Activated naive CD8-positive, alpha-beta T cell treated with anti-CD3 and anti-CD28 coated beads, Interleukin-2, amount 10 ng/mL, durations not matched to agents 7 days and 5 days (primary cell): ENCODE data around the gene CD86. TPM values are rescaled to one million over a fixed set of nuclear protein-coding genes. Genes with fewer than 3 reads are reported as not detected.

ENCODE experiments used
- ATAC-seq: fragments of 150-1000 bp; cut with Tn5 transposase; one replicate; pipeline ENCODE4 v1.10.0; 2021; ENCODE audit warnings: low read depth, moderate library complexity
- POLR2A ChIA-PET: fragments of 350-600 bp; sonication (Branson Sonifier 250); formaldehyde crosslinking; loops from one replicate; lab custom pipeline; 2021; ENCODE audit warnings: antibody characterized with exemption; lab: Charles Lee
- DNase-seq: peaks from one replicate; pipeline ENCODE4 v3.0.0; 2021
- H3K27ac Mint-ChIP-seq: one replicate; pipeline ENCODE4 v1.8.0; 2022; ENCODE audit warnings: mild to moderate bottlenecking, mixed read lengths
- H3K27me3 Mint-ChIP-seq: one replicate; pipeline ENCODE4 v1.8.0; 2022; ENCODE audit warnings: mild to moderate bottlenecking, moderate library complexity, mixed read lengths
- H3K36me3 Mint-ChIP-seq: one replicate; pipeline ENCODE4 v1.8.0; 2021; ENCODE audit warnings: mild to moderate bottlenecking, mixed read lengths
- H3K4me1 Mint-ChIP-seq: one replicate; pipeline ENCODE4 v1.8.0; 2021; ENCODE audit warnings: mixed read lengths
- H3K4me3 Mint-ChIP-seq: one replicate; pipeline ENCODE4 v1.8.0; 2022; ENCODE audit warnings: mild to moderate bottlenecking, moderate library complexity, mixed read lengths
- H3K9me3 Mint-ChIP-seq: one replicate; pipeline ENCODE4 v1.8.0; 2021; ENCODE audit warnings: mixed read lengths
- total RNA-seq, 2 experiments: library from RNA; stranded (reverse); gene quantifications; one replicate each; pipeline ENCODE4 v1.2.3, GENCODE V29; 2021

The CD86 gene
- total RNA-seq, 2 experiments from 2014 or later: 0.42 to 1.0 TPM

GRCh38 chr3:122168044-122168443 lies 112.9 kb downstream of the CD86 start:
- H3K4me1 Mint-ChIP-seq: no peaks in the 10 kb centered on the region
- DNase-seq (no peak), ATAC-seq (no peak)
- no peaks in the 10 kb centered on the region for H3K36me3 Mint-ChIP-seq
- H3K9me3 Mint-ChIP-seq: peaks cover 7% of the 10 kb centered on the region
- no peak overlapping the region for H3K27ac Mint-ChIP-seq
- no peak overlapping the region for H3K4me3 Mint-ChIP-seq
- POLR2A ChIA-PET: no interaction called here
- H3K27me3 Mint-ChIP-seq: peaks cover 3% of the 10 kb centered on the region

- Mint-ChIP-seq H3K4me1 (no peaks in the 10 kb centered on the region), H3K27me3 (peaks cover 7% of the 10 kb centered on the region), H3K4me3 (no peak overlapping the region), H3K27ac (no peak overlapping the region), H3K36me3 (no peaks in the 10 kb centered on the region), H3K9me3 (peaks cover 9% of the 10 kb centered on the region)
- DNase-seq: no peak
- POLR2A ChIA-PET: no interaction called here
- ATAC-seq: no peak
These were observed 114.7 kb downstream of the CD86 start for GRCh38 chr3:122169911-122170310.

Other genes starting within 250 kb of the CD86 start
- 10 to 100 TPM; 29.5 to 33.2 TPM for gene IQCB1, start 220.3 kb upstream of the CD86 start, total RNA-seq
- 10 to 100 TPM; 11.4 to 13.3 TPM for gene EAF2, start 220.2 kb upstream of the CD86 start, total RNA-seq
- 1 to 10 TPM; 1.8 to 3.7 TPM for gene SLC15A2, start 161.0 kb upstream of the CD86 start, total RNA-seq
- not detected for gene ILDR1, start 33.1 kb upstream of the CD86 start, total RNA-seq
- not detected for gene CASR, start 128.3 kb downstream of the CD86 start, total RNA-seq